Measurements from ENCODE around the gene SEC14L2. TPM values are rescaled to one million over a fixed set of nuclear protein-coding genes. Genes with fewer than 3 reads are reported as not detected.

SEC14L2 gene
- total RNA-seq, 1 experiment from 2014 or later = 51.3 TPM

DNA sequence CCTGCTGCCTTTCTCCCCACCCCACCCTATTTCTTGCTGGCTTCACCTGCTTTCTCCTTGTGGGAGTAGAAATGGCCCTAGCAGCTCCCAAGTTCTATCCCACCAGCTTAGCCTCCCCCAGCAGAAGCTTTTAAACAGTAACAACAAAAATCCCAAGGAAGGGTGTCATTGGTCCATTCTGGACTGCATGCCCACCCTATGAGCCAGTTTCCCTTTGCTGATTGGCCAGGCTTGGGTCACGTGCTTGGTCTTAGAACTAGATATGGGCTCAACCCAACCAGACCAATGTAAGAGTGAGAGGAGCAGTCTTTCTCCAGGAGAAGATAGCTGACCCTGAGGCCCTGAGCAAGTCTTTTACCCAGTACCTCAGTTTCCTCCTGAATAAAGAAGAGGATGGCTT, 31.1 kb downstream of the SEC14L2 start:
- Histone ChIP-seq H4K20me1 (ENCODE audit: insufficient read depth) (no peaks in the 10 kb centered on the region), H3K9me2 (ENCODE audit: insufficient read depth) (no peaks in the 10 kb centered on the region), H3K79me2 (ENCODE audit: low read depth) (peaks cover 5% of the 10 kb centered on the region), H3K4me3 (no peak overlapping the region), H3K27ac (no peak overlapping the region), H2AFZ (no peak overlapping the region), H3K9me3 (ENCODE audit: insufficient read depth, low read depth) (no peaks in the 10 kb centered on the region), H3F3A (ENCODE audit: insufficient read depth, low read depth) (peaks cover 36% of the 10 kb centered on the region), H3K4me1 (replicated peaks; ENCODE audit: insufficient read depth) (peaks cover 9% of the 10 kb centered on the region), H3K4me2 (no peak overlapping the region), H3K27me3 (ENCODE audit: insufficient read depth, low read depth) (no peaks in the 10 kb centered on the region), H3K36me3 (ENCODE audit: low read depth) (no peaks in the 10 kb centered on the region)
- intact Hi-C loops (cut with micrococcal nuclease; ENCODE audit: unreplicated experiment) = loop anchor here (10.0 kb wide), 1 partner anchor 177 kb away; the partner anchor contains the start of gene TCN2
- CTCF ChIA-PET = interaction anchor here (0.6 to 2.8 kb wide), 3 partner anchors 36 to 348 kb away, joined by 3 to 8 read pairs (median 5); no protein-coding TSS in a partner anchor
- POLR2A ChIA-PET (ENCODE audit: unreplicated experiment) = interaction anchor here (0.5 kb wide), 1 partner anchor 141 kb away, joined by 15 read pairs; no protein-coding TSS in a partner anchor
- no TSS peak for BruUV-seq (replicated peaks)
- TF ChIP-seq CTCF (conservative IDR thresholded peaks at IDR 0.05) = no peak
- no peak for TF ChIP-seq EZH2 (IDR thresholded peaks at IDR 0.05; ENCODE audit: low read depth)
- DNase-seq = no peak

DNA sequence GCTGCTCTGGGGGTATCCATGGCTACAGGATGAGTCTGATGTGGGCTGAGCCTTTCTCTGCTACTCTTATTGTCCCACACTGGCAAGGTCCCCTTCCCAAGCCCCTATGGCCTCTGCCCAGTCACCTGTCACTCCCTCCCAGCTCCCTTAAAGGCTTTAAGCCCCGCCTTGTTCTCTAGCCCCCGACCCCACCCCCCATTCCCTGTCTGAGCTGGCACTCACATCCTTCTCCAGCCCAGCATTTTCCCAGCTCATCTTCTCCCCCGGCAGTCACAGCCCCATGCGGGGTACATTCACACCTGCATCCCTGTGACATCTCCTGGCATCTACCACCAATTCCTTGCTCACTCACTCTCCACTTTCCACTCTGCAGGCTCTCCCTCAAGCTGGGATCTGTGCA, 33.1 kb downstream of the SEC14L2 start:
- ChIA-PET POLR2A (ENCODE audit: unreplicated experiment) (interaction anchor here (0.7 kb wide), 1 partner anchor 64 kb away, joined by 5 read pairs; no protein-coding TSS in a partner anchor), CTCF (no interaction called here)

GRCh38 chr22:30430933-30431332, 34.1 kb downstream of the SEC14L2 start:
- no peaks in the 10 kb centered on the region for H3K27me3 ChIP-seq (ENCODE audit: insufficient read depth, low read depth)
- no TSS peak for BruUV-seq (replicated peaks)
- intact Hi-C loops (cut with micrococcal nuclease; ENCODE audit: unreplicated experiment) = no loop called here

More for the DNA sequence above, 33.1 kb downstream of the SEC14L2 start:
- H3K4me1 ChIP-seq (replicated peaks; ENCODE audit: insufficient read depth) = peaks cover 3% of the 10 kb centered on the region
- TF ChIP-seq EZH2 (IDR thresholded peaks at IDR 0.05; ENCODE audit: low read depth) = no peak
- no peak for TF ChIP-seq CTCF (conservative IDR thresholded peaks at IDR 0.05)
- peaks cover 2% of the 10 kb centered on the region for H3K79me2 ChIP-seq (ENCODE audit: low read depth)
- no peaks in the 10 kb centered on the region for H3K36me3 ChIP-seq (ENCODE audit: low read depth)
- no peaks in the 10 kb centered on the region for H3K27me3 ChIP-seq (ENCODE audit: insufficient read depth, low read depth)
- no peaks in the 10 kb centered on the region for H3K9me3 ChIP-seq (ENCODE audit: insufficient read depth, low read depth)
- H2AFZ ChIP-seq = no peak overlapping the region
- peaks cover 22% of the 10 kb centered on the region for H3F3A ChIP-seq (ENCODE audit: insufficient read depth, low read depth)
- no peak overlapping the region for H3K4me3 ChIP-seq
- H3K4me2 ChIP-seq = no peak overlapping the region
- no peaks in the 10 kb centered on the region for H4K20me1 ChIP-seq (ENCODE audit: insufficient read depth)
- DNase-seq = no peak
- BruUV-seq (replicated peaks) = no TSS peak
- no peaks in the 10 kb centered on the region for H3K9me2 ChIP-seq (ENCODE audit: insufficient read depth)
- intact Hi-C loops (cut with micrococcal nuclease; ENCODE audit: unreplicated experiment) = loop anchor here (10.0 kb wide), 1 partner anchor 175 kb away; the partner anchor contains the start of gene TCN2
- no peak overlapping the region for H3K27ac ChIP-seq

More at GRCh38 chr22:30430933-30431332, 34.1 kb downstream of the SEC14L2 start:
- no peaks in the 10 kb centered on the region for H3K9me2 ChIP-seq (ENCODE audit: insufficient read depth)
- no peaks in the 10 kb centered on the region for H4K20me1 ChIP-seq (ENCODE audit: insufficient read depth)
- no peaks in the 10 kb centered on the region for H3K9me3 ChIP-seq (ENCODE audit: insufficient read depth, low read depth)
- DNase-seq = no peak
- ChIA-PET POLR2A (ENCODE audit: unreplicated experiment) (interaction anchor here (0.5 kb wide), 1 partner anchor 13 kb away, joined by 7 read pairs; no protein-coding TSS in a partner anchor), CTCF (interaction anchor here (0.7 to 1.2 kb wide), 2 partner anchors 34 to 40 kb away, joined by 3 to 13 read pairs; partner anchors contain the start of gene SEC14L2)
- TF ChIP-seq EZH2 (IDR thresholded peaks at IDR 0.05; ENCODE audit: low read depth) = no peak
- TF ChIP-seq CTCF (conservative IDR thresholded peaks at IDR 0.05) = no peak
- no peak overlapping the region for H3K27ac ChIP-seq
- H3K4me2 ChIP-seq = no peak overlapping the region
- H3K36me3 ChIP-seq (ENCODE audit: low read depth) = no peaks in the 10 kb centered on the region
- no peak overlapping the region for H3K4me3 ChIP-seq
- no peaks in the 10 kb centered on the region for H3K79me2 ChIP-seq (ENCODE audit: low read depth)
- H3K4me1 ChIP-seq (replicated peaks; ENCODE audit: insufficient read depth) = no peaks in the 10 kb centered on the region; the same call in 1 of the 2 replicates
- H2AFZ ChIP-seq = no peak overlapping the region
- peaks cover 13% of the 10 kb centered on the region for H3F3A ChIP-seq (ENCODE audit: insufficient read depth, low read depth)
